GM21360 (cell line): ENCODE measurements around the gene CYP2A6.

Experiments used
- ATAC-seq: cut with Tn5 transposase; IDR thresholded peaks from one replicate; pipeline ENCODE4 v1.9.1; 2021; ENCODE audit warnings: mild to moderate bottlenecking, moderate library complexity; ENCODE audit not compliant: unreplicated experiment

Gene CYP2A6

GRCh38 chr19:40803857-40804782, 46.1 kb downstream of the CYP2A6 start:
- no peak for ATAC-seq

DNA sequence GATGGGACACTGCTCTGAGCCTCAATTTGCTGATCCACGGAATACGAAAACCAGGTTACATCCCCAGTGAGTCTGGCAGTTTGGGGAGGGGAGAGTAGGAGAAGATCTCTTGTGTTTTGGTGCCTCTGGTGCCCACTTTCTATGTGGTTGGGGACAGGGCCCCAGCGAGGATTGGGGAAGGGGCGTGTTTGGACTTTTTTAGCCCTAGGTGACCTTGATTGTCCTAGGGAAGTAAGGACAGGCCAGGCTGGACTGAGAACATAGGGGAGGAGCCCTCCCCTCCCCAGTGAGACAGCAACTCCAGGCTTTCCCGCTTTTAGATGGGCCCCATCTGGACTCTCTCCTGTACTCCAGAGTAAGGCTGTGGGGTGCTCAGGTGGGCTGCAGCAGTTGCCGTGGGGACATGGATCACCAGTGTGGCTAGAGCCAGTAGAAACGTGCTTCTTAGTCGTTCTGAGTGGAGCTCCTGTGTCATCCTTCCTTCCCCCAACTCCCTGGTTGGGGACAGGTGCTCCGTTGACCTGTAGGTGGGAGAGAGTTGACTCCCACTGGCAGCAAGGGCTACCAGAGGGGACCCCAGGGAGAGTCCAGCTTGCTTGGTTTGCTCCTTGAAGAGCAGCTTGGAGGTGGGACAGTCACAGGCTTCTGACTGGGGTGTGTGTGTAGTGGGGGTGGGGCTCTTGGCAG, 46.9 kb downstream of the CYP2A6 start:
- no peak for ATAC-seq

GRCh38 chr19:40802300-40803169, 47.7 kb downstream of the CYP2A6 start:
- no peak for ATAC-seq

GRCh38 chr19:40801426-40802299, 48.6 kb downstream of the CYP2A6 start:
- no peak for ATAC-seq

DNA sequence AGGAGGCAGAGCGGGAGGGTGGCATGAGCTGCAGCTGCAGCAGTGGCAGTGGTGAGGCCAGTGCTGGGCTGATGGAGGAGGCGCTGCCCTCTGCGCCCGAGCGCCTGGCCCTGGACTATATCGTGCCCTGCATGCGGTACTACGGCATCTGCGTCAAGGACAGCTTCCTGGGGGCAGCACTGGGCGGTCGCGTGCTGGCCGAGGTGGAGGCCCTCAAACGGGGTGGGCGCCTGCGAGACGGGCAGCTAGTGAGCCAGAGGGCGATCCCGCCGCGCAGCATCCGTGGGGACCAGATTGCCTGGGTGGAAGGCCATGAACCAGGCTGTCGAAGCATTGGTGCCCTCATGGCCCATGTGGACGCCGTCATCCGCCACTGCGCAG, 49.3 kb downstream of the CYP2A6 start:
- no peak for ATAC-seq

GRCh38 chr19:40800339-40800996, 49.8 kb downstream of the CYP2A6 start:
- no peak for ATAC-seq

- no peak for ATAC-seq
These were observed 50.5 kb downstream of the CYP2A6 start for GRCh38 chr19:40799558-40800338.

DNA sequence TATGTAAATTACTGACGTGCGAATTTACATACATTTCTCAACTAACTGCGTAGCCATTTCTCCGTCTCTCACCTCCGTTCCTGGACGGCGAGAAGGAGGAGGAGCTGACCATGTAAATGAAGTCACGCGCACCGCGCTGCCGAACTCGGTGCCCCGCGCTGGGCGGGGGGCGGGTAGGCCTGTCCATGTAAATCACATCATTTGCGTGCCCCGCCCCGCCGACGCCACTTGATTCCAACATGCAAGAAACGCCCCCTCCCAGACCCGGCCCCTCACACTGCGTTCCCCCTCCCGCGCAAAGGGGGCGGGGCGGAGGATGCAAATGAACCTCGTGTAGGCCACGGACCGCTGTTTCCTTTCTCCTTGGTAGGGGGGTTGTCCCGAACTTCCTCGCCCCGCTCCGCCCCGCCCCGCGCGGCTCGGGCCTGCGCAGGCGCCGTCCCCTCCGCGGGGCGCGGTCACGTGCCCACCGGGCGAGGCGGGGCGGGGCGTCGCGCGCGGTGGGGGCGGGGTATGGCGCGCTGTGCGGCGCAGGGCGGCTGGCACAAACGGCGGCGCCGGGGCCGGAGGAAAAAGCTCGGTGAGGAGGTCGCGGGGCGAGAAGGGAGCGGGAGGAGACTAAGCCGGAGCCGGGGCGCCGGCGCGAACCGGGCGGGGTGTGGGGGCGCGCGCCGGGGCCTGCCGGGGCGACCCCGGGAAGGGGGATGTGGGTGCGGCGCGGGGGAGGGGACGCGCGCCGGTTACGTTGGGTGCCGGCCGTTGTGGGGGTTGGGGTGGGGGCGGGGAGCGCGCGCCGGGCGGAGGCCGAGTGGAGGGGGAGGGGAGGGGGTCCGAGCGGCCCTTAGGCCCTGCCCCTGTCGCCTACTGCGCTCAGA, 51.3 kb downstream of the CYP2A6 start, which contains the start of gene EGLN2:
TSS of gene EGLN2 (plus strand) at position 509 of the 875 bp plus-strand sequence. CDS start 1,382 bp downstream, outside the sequence.
- peak; percentile 74 for ATAC-seq

DNA sequence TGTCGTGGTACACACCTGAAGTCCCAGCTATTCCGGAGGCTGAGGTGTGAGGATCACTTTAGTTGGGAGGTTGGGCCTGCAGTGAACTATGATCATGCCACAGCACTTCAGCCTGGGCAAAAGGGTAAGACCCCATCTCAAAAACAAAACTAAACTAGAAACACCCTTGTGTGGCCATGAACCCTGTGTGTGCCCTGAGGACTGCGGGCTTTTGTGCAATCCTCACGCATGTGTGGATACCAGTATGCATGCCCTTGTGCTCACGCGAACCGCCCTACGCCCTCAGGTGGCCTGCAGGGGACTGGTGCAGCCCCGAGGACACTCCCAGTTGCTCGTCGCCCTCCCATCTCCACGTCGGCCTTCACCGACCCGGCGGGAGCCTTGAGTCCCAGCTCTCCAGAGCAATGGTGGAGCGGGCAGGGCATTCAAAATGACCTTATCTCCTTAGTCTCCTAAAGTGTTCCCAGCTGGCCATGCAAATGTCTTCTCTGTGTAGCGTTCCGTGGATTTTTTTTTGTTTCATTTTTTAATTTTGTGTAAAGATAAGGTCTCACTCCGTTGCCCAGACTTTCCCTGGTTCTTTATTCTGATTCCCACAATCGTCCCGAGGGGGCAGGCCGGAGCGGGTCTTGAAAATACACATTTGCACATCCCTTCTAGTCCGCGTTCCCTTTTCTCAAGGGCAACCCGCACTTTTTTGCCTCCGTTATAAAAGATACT, 52.1 kb downstream of the CYP2A6 start:
- peak; percentile 29 for ATAC-seq

DNA sequence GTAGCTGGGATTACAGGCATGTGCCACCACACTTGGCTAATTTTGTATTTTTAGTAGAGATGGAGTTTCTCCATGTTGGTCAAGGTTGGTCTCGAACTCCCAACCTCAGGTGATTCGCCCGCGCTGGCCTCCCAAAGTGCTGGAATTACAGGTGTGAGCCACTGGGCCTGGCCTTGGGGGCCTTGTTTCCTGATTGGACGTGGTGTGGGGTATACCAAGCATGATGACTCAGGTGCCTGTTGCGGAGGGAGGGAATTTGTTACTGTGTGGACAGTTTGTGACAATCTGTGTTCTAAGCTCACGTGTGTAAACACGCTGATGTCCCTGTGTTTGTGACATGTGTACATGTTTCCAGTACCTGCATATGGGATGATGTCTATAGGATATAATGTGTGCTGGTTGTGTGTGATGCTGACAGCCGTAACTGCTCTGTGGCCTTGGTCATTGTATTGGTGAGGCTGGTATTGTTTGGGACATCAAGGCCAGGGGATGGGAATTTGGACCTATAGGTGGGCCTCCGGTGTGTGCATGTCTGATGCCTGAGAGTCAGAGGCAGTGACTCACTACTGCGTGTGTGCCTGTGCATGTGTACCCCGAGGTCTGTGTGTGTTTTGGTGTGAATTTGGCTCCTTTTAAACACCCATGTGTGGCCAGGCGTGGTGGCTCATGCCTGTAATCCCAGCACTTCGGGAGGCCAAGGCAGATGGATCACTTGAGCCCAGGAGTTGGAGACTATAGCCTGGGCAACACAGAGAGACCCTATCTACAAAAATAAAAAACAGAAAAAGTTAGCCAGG, 52.9 kb downstream of the CYP2A6 start:
- ATAC-seq = no peak
